ENCODE data around the gene PCNT. TPM values are rescaled to one million over a fixed set of nuclear protein-coding genes. Genes with fewer than 3 reads are reported as not detected.

PCNT gene
- total and polyA plus RNA-seq, 2 of the 8 experiments (the other 6 are each of a cell fraction or from before 2014, with no cell fraction given), result 9.9 to 45.1 TPM

- Histone ChIP-seq H3K23ac (ENCODE audit: insufficient read length) (no peak overlapping the region), H4K8ac (ENCODE audit: extremely low read depth, insufficient read depth, low read length) (no peak overlapping the region), H3K27ac (ENCODE audit: low read depth, low read length) (no peak overlapping the region), H4K20me1 (replicated peaks in 1 of 2; ENCODE audit: control insufficient read depth in 1 of 2, insufficient read depth in 2 of 2, low read length in 2 of 2) (no peaks in the 10 kb centered on the region), H2AFZ (ENCODE audit: low read length) (no peak overlapping the region), H3K18ac (ENCODE audit: extremely low read depth, low read length) (no peak overlapping the region), H3K14ac (ENCODE audit: insufficient read length) (no peak overlapping the region), H3K9me3 (ENCODE audit: insufficient read depth in 2 of 2, low read depth in 1 of 2, low read length in 1 of 2) (no peaks in the 10 kb centered on the region), H3K79me2 (ENCODE audit: control insufficient read depth in 1 of 2, insufficient read depth in 2 of 2, low read length in 2 of 2) (no peaks in the 10 kb centered on the region), H4K91ac (replicated peaks; ENCODE audit: insufficient read length, low read length) (no peak overlapping the region), H4K5ac (ENCODE audit: insufficient read length, low read depth, low read length) (no peak overlapping the region), H2BK120ac (replicated peaks; ENCODE audit: low read depth, low read length) (no peak overlapping the region), H3K36me3 (ENCODE audit: control insufficient read depth in 2 of 4, insufficient read depth in 4 of 4, low read length in 3 of 4) (peaks cover 0 to 18% (median 6%) of the 10 kb centered on the region in 4 experiments; a peak in 6 of 8 replicates), H2BK20ac (ENCODE audit: low read length) (no peak overlapping the region), H2BK12ac (ENCODE audit: low read depth, low read length) (no peak overlapping the region), H3K56ac (replicated peaks; ENCODE audit: insufficient read length, low read depth, low read length) (no peak overlapping the region), H2AK5ac (ENCODE audit: low read depth, low read length) (no peak overlapping the region), H3K4me1 (replicated peaks in 1 of 4; ENCODE audit: control insufficient read depth in 3 of 4, insufficient read depth in 4 of 4, low read length in 3 of 4) (peaks cover 3 to 10% (median 6%) of the 10 kb centered on the region in 4 experiments), H3K23me2 (ENCODE audit: low read depth, low read length) (no peaks in the 10 kb centered on the region), H2BK5ac (ENCODE audit: low read depth, low read length) (no peak overlapping the region), H2BK15ac (ENCODE audit: low read length) (no peak overlapping the region), H3K4ac (replicated peaks; ENCODE audit: insufficient read length, low read depth, low read length) (no peak overlapping the region), H3K27me3 (replicated peaks in 1 of 4; ENCODE audit: control insufficient read depth in 3 of 4, extremely low read depth in 1 of 4, insufficient read depth in 3 of 4, low read length in 3 of 4) (no peaks in the 10 kb centered on the region), H3K4me2 (ENCODE audit: insufficient read depth in 1 of 2, low read depth in 2 of 2, low read length in 2 of 2) (no peak overlapping the region), H3K9ac (replicated peaks in 1 of 4; ENCODE audit: extremely low read depth in 1 of 4, low read depth in 3 of 4, low read length in 3 of 4) (no peak overlapping the region), H3K4me3 (ENCODE audit: extremely low read depth in 1 of 4, insufficient read depth in 2 of 4, low read depth in 3 of 4, low read length in 4 of 4) (no peak overlapping the region), H3K79me1 (ENCODE audit: low read depth, low read length) (no peaks in the 10 kb centered on the region; the same call in 1 of the 2 replicates)
- no peak for TF ChIP-seq CTCF (IDR thresholded peaks at IDR 0.05; ENCODE audit: control extremely low read depth in 1 of 3, insufficient read depth in 1 of 3, low read depth in 1 of 3, low read length in 3 of 3)
- no peak for TF ChIP-seq BCL11A (IDR thresholded peaks at IDR 0.05; ENCODE audit: low read depth in 2 of 2, low read length in 2 of 2)
- TF ChIP-seq POLR2AphosphoS5 (IDR thresholded peaks at IDR 0.05; ENCODE audit: low read depth, low read length), result no peak
- TF ChIP-seq RBBP5 (IDR thresholded peaks at IDR 0.05; ENCODE audit: borderline replicate concordance, low read depth, low read length), result no peak
- no peak for TF ChIP-seq MAX (IDR thresholded peaks at IDR 0.05)
- no peak for TF ChIP-seq SUZ12 (IDR thresholded peaks at IDR 0.05; ENCODE audit: low read length)
- TF ChIP-seq CREB1 (IDR thresholded peaks at IDR 0.05), result no peak
- no peak for TF ChIP-seq NRF1 (IDR thresholded peaks at IDR 0.05; ENCODE audit: low read depth, low read length)
- TF ChIP-seq CHD2 (IDR thresholded peaks at IDR 0.05; ENCODE audit: low read length), result no peak
- no peak for TF ChIP-seq RFX5 (IDR thresholded peaks at IDR 0.05; ENCODE audit: borderline replicate concordance, low read depth, low read length)
- DNase-seq (ENCODE audit: low read depth in 1 of 2, low spot score in 2 of 2), result no peak
- no peak for FAIRE-seq
- 93% methylated on average over 22 of the region's 39 CpGs; no CpG with 5 or more reads in 1 of the 2 experiments for WGBS, 2 experiments (ENCODE audit: extremely low coverage in 1 of 2, insufficient coverage in 1 of 2, insufficient read length in 1 of 2, insufficient replicate concordance in 2 of 2, low coverage in 1 of 2, low lambda C conversion rate in 2 of 2, missing lambda C conversion rate in 1 of 2)
- CTCF ChIA-PET (ENCODE audit: partially characterized antibody), result interaction anchor here (1.1 to 1.6 kb wide), 3 partner anchors 10 to 87 kb away, joined by 3 to 6 read pairs (median 4); a partner anchor contains a TSS
- POLR2A ChIA-PET (ENCODE audit: partially characterized antibody), result interaction anchor here (1.0 to 2.5 kb wide), 2 partner anchors 9 to 99 kb away, joined by 3 to 7 read pairs; no protein-coding TSS in a partner anchor
Observed at GRCh38 chr21:46412521-46413364, 88.8 kb downstream of the PCNT start.
